OCI-LY1 (cell line): Measurements from ENCODE around the gene B3GNT8.
"Not testable (repeated sequence)": the region's sequence is repeated elsewhere in the genome, so short reads cannot be mapped to it uniquely, and the experiment has no call there.

Experiments
- H2AFZ ChIP-seq: fragments of 200-600 bp; sonication (generic), shearing (Covaris generic); 2 replicates; pipeline ENCODE4 v1.6.0; 2014; ENCODE audit warnings: antibody characterized with exemption, mild to moderate bottlenecking, low read length
- H3F3A ChIP-seq: fragments of 200-600 bp; sonication (generic), shearing (Covaris generic); 2 replicates; pipeline ENCODE4 v1.6.0; 2014; ENCODE audit warnings: mild to moderate bottlenecking, antibody characterized with exemption, low read length, moderate library complexity; ENCODE audit not compliant: insufficient read depth
- H3K27ac ChIP-seq: fragments of 200-600 bp; sonication (generic); 2 replicates; pipeline ENCODE4 v1.5.1; 2014; ENCODE audit warnings: low read length, mixed run types, mild to moderate bottlenecking, low read depth; ENCODE audit not compliant: poor library complexity, severe bottlenecking
- H3K27me3 ChIP-seq: fragments of 200-600 bp; sonication (generic); 2 replicates; pipeline ENCODE4 v1.6.0; 2014; ENCODE audit warnings: antibody characterized with exemption, mild to moderate bottlenecking, low read length, moderate library complexity; ENCODE audit not compliant: insufficient read depth
- H3K36me3 ChIP-seq: fragments of 200-600 bp; sonication (generic); 2 replicates; pipeline ENCODE4 v1.6.1; 2014; ENCODE audit warnings: mild to moderate bottlenecking, antibody characterized with exemption, low read length, moderate library complexity, mixed read lengths; ENCODE audit not compliant: insufficient read depth
- H3K4me1 ChIP-seq: fragments of 200-600 bp; sonication (generic); 2 replicates; pipeline ENCODE4 v1.5.1; 2014; ENCODE audit warnings: mild to moderate bottlenecking, low read length, moderate library complexity; ENCODE audit not compliant: insufficient read depth, severe bottlenecking
- H3K4me2 ChIP-seq: fragments of 200-600 bp; sonication (generic), shearing (Covaris generic); 2 replicates; pipeline ENCODE4 v1.6.1; 2014; ENCODE audit warnings: low read length
- H3K4me3 ChIP-seq: fragments of 200-600 bp; sonication (generic); 2 replicates; pipeline ENCODE4 v1.5.1; 2014; ENCODE audit warnings: low read length, low read depth, mild to moderate bottlenecking, mixed read lengths; ENCODE audit not compliant: poor library complexity, severe bottlenecking
- H3K79me2 ChIP-seq: fragments of 200-600 bp; shearing (Covaris generic); 2 replicates; pipeline ENCODE4 v1.6.1; 2016; ENCODE audit warnings: mixed run types, low read length, mixed read lengths; ENCODE audit not compliant: insufficient read depth
- H3K9ac ChIP-seq: fragments of 200-600 bp; sonication (generic), shearing (Covaris generic); 2 replicates; pipeline ENCODE4 v1.6.1; 2014; ENCODE audit warnings: mild to moderate bottlenecking, low read length, mixed read lengths
- H3K9me2 ChIP-seq: fragments of 200-600 bp; sonication (generic), shearing (Covaris generic); 2 replicates; pipeline ENCODE4 v1.6.1; 2014; ENCODE audit warnings: low read depth, mild to moderate bottlenecking, low read length, mixed read lengths
- H3K9me3 ChIP-seq: fragments of 200-600 bp; shearing (Covaris generic); 2 replicates; pipeline ENCODE4 v1.6.1; 2014; ENCODE audit warnings: low read length, mixed read lengths
- H4K20me1 ChIP-seq: fragments of 200-600 bp; sonication (generic), shearing (Covaris generic); 2 replicates; pipeline ENCODE4 v1.6.0; 2016; ENCODE audit warnings: mild to moderate bottlenecking, low read length; ENCODE audit not compliant: insufficient read depth
- CTCF ChIP-seq: fragments of 200-600 bp; sonication (generic), shearing (Covaris generic); IDR thresholded peaks from 2 replicates; pipeline ENCODE4 v1.5.1; 2017; ENCODE audit warnings: mild to moderate bottlenecking, antibody characterized with exemption, low read length, moderate library complexity, mixed read lengths
- EZH2 ChIP-seq: fragments of 200-600 bp; sonication (generic), shearing (Covaris generic); IDR thresholded peaks from 2 replicates; pipeline ENCODE4 v1.8.0; 2017; ENCODE audit warnings: borderline replicate concordance, mixed run types, mild to moderate bottlenecking, antibody characterized with exemption, low read length, moderate library complexity, mixed read lengths

The B3GNT8 gene

GRCh38 chr19:41435936-41436673 lies 8.9 kb upstream of the B3GNT8 start:
- no peak overlapping the region for H3K9ac ChIP-seq
- no peaks in the 10 kb centered on the region for H3K27me3 ChIP-seq
- no peak overlapping the region for H3K27ac ChIP-seq
- peaks cover 6% of the 10 kb centered on the region; the same call in 1 of the 2 replicates for H3K79me2 ChIP-seq
- TF ChIP-seq EZH2 (no peak), CTCF (no peak)
- peaks cover 10% of the 10 kb centered on the region for H3K4me1 ChIP-seq
- H3K4me2 ChIP-seq: no peak overlapping the region
- peaks cover 28% of the 10 kb centered on the region; the same call in 1 of the 2 replicates for H3K36me3 ChIP-seq
- no peaks in the 10 kb centered on the region for H3K9me3 ChIP-seq
- no peak overlapping the region for H2AFZ ChIP-seq
- no peaks in the 10 kb centered on the region; the same call in 1 of the 2 replicates for H3F3A ChIP-seq
- no peaks in the 10 kb centered on the region for H3K9me2 ChIP-seq
- no peak overlapping the region for H3K4me3 ChIP-seq
- no peaks in the 10 kb centered on the region for H4K20me1 ChIP-seq

GRCh38 chr19:41435376-41435775 lies 8.2 kb upstream of the B3GNT8 start:
- H3F3A ChIP-seq, H4K20me1 ChIP-seq: not testable (repeated sequence)

GRCh38 chr19:41434450-41434849 lies 7.3 kb upstream of the B3GNT8 start:
- H3K4me2 ChIP-seq: no peak overlapping the region
- H3K36me3 ChIP-seq: peaks cover 32% of the 10 kb centered on the region; the same call in 1 of the 2 replicates
- H3K79me2 ChIP-seq: peaks cover 6% of the 10 kb centered on the region; the same call in 1 of the 2 replicates
- no peaks in the 10 kb centered on the region for H3K9me2 ChIP-seq
- H3K27ac ChIP-seq: no peak overlapping the region
- no peaks in the 10 kb centered on the region for H4K20me1 ChIP-seq
- no peak overlapping the region for H2AFZ ChIP-seq
- TF ChIP-seq CTCF (no peak), EZH2 (no peak)
- H3K4me1 ChIP-seq: peaks cover 10% of the 10 kb centered on the region
- no peak overlapping the region for H3K4me3 ChIP-seq
- H3K9me3 ChIP-seq: no peaks in the 10 kb centered on the region
- H3K27me3 ChIP-seq: no peaks in the 10 kb centered on the region
- no peak overlapping the region for H3K9ac ChIP-seq
- no peaks in the 10 kb centered on the region; the same call in 1 of the 2 replicates for H3F3A ChIP-seq

More at GRCh38 chr19:41435376-41435775, 8.2 kb upstream of the B3GNT8 start:
- not testable (repeated sequence) for H3K27me3 ChIP-seq, H3K9me3 ChIP-seq, H3K79me2 ChIP-seq, H3K9me2 ChIP-seq, H3K27ac ChIP-seq, H3K4me3 ChIP-seq, H2AFZ ChIP-seq, H3K4me1 ChIP-seq, H3K9ac ChIP-seq, H3K4me2 ChIP-seq
- peaks cover 32% of the 10 kb centered on the region; the same call in 1 of the 2 replicates for H3K36me3 ChIP-seq

GRCh38 chr19:41433171-41433570 lies 6.0 kb upstream of the B3GNT8 start:
- H3K27me3 ChIP-seq: no peaks in the 10 kb centered on the region

More at GRCh38 chr19:41433171-41433570, 6.0 kb upstream of the B3GNT8 start:
- H3K36me3 ChIP-seq: peaks cover 40% of the 10 kb centered on the region
- no peak overlapping the region for H3K4me2 ChIP-seq
- H3K9me3 ChIP-seq: no peaks in the 10 kb centered on the region
- no peaks in the 10 kb centered on the region for H3K4me1 ChIP-seq
- H3K9me2 ChIP-seq: no peaks in the 10 kb centered on the region
- H2AFZ ChIP-seq: no peak overlapping the region
- H3F3A ChIP-seq: no peaks in the 10 kb centered on the region; the same call in 1 of the 2 replicates
- H3K79me2 ChIP-seq: no peaks in the 10 kb centered on the region
- no peak overlapping the region for H3K9ac ChIP-seq
- TF ChIP-seq CTCF: no peak
- no peak for TF ChIP-seq EZH2
- H4K20me1 ChIP-seq: no peaks in the 10 kb centered on the region
- H3K4me3 ChIP-seq: no peak overlapping the region
- no peak overlapping the region for H3K27ac ChIP-seq
